ENCODE measurements around the gene RAI14. TPM values are rescaled to one million over a fixed set of nuclear protein-coding genes. Genes with fewer than 3 reads are reported as not detected.
"Not testable (repeated sequence)": the region's sequence is repeated elsewhere in the genome, so short reads cannot be mapped to it uniquely, and the experiment has no call there.

The RAI14 gene
- total and polyA plus RNA-seq, 2 donors (not counting 1 experiment from before 2014, with no cell fraction given) = 98.7 to 125 TPM

GRCh38 chr5:34771076-34771475 is 114.9 kb downstream of the RAI14 start:
- no peaks in the 10 kb centered on the region for H3K4me1 ChIP-seq (ENCODE audit: control insufficient read depth, extremely low read depth, insufficient read depth, low read length)
- H3K79me2 ChIP-seq (ENCODE audit: control insufficient read depth, insufficient read depth, low read length) = peaks cover 14% of the 10 kb centered on the region
- H3K27me3 ChIP-seq (ENCODE audit: control insufficient read depth, insufficient read depth, low read length) = no peaks in the 10 kb centered on the region
- no peak overlapping the region for H3K4me3 ChIP-seq (replicated peaks in 1 of 4; ENCODE audit: control extremely low read depth in 1 of 4, insufficient read depth in 1 of 4, low read depth in 3 of 4, low read length in 4 of 4)
- no peak for DNase-seq (ENCODE audit: low read depth in 2 of 2)
- TF ChIP-seq EZH2 (IDR thresholded peaks at IDR 0.05; ENCODE audit: low read length, missing control alignments) (no peak), CTCF (conservative IDR thresholded peaks at IDR 0.05 in 1 of 2, IDR thresholded peaks at IDR 0.05 in 1 of 2; ENCODE audit: low read depth in 1 of 2, low read length in 2 of 2) (no peak)
- no peaks in the 10 kb centered on the region for H3K36me3 ChIP-seq (ENCODE audit: control insufficient read depth, insufficient read depth, low read length)
- no peak overlapping the region for H3K27ac ChIP-seq (ENCODE audit: insufficient read depth, low read length)
- H3K9me3 ChIP-seq (ENCODE audit: control insufficient read depth, insufficient read depth, low read depth, low read length) = no peaks in the 10 kb centered on the region
- H4K20me1 ChIP-seq (ENCODE audit: control insufficient read depth, extremely low read depth, insufficient read depth, low read length) = no peaks in the 10 kb centered on the region
- no peak overlapping the region for H3K4me2 ChIP-seq (ENCODE audit: extremely low read depth, insufficient read depth, low read length)
- H2AFZ ChIP-seq (ENCODE audit: low read length) = no peak overlapping the region
- no peak overlapping the region for H3K9ac ChIP-seq (ENCODE audit: insufficient read depth, low read length)

- no peak for DNase-seq (ENCODE audit: low read depth in 2 of 2)
- Histone ChIP-seq H3K4me2 (ENCODE audit: extremely low read depth, insufficient read depth, low read length) (no peak overlapping the region), H2AFZ (ENCODE audit: low read length) (no peak overlapping the region), H4K20me1 (ENCODE audit: control insufficient read depth, extremely low read depth, insufficient read depth, low read length) (no peaks in the 10 kb centered on the region), H3K27ac (ENCODE audit: insufficient read depth, low read length) (no peak overlapping the region), H3K9ac (ENCODE audit: insufficient read depth, low read length) (no peak overlapping the region), H3K4me1 (ENCODE audit: control insufficient read depth, extremely low read depth, insufficient read depth, low read length) (no peaks in the 10 kb centered on the region), H3K9me3 (ENCODE audit: control insufficient read depth, insufficient read depth, low read depth, low read length) (no peaks in the 10 kb centered on the region), H3K36me3 (ENCODE audit: control insufficient read depth, insufficient read depth, low read length) (no peaks in the 10 kb centered on the region), H3K79me2 (ENCODE audit: control insufficient read depth, insufficient read depth, low read length) (peaks cover 9% of the 10 kb centered on the region), H3K4me3 (replicated peaks in 1 of 4; ENCODE audit: control extremely low read depth in 1 of 4, insufficient read depth in 1 of 4, low read depth in 3 of 4, low read length in 4 of 4) (no peak overlapping the region), H3K27me3 (ENCODE audit: control insufficient read depth, insufficient read depth, low read length) (no peaks in the 10 kb centered on the region)
- no peak for TF ChIP-seq EZH2 (IDR thresholded peaks at IDR 0.05; ENCODE audit: low read length, missing control alignments)
- no peak for TF ChIP-seq CTCF (conservative IDR thresholded peaks at IDR 0.05 in 1 of 2, IDR thresholded peaks at IDR 0.05 in 1 of 2; ENCODE audit: low read depth in 1 of 2, low read length in 2 of 2)
Measured at GRCh38 chr5:34772267-34773098, 116.4 kb downstream of the RAI14 start.

- H3K4me3 ChIP-seq (replicated peaks in 1 of 4; ENCODE audit: control extremely low read depth in 1 of 4, insufficient read depth in 1 of 4, low read depth in 3 of 4, low read length in 4 of 4) = no peak overlapping the region
- no peaks in the 10 kb centered on the region for H4K20me1 ChIP-seq (ENCODE audit: control insufficient read depth, extremely low read depth, insufficient read depth, low read length)
- H3K27me3 ChIP-seq (ENCODE audit: control insufficient read depth, insufficient read depth, low read length) = no peaks in the 10 kb centered on the region
- no peak overlapping the region for H3K9ac ChIP-seq (ENCODE audit: insufficient read depth, low read length)
- TF ChIP-seq EZH2 (IDR thresholded peaks at IDR 0.05; ENCODE audit: low read length, missing control alignments) (no peak), CTCF (conservative IDR thresholded peaks at IDR 0.05 in 1 of 2, IDR thresholded peaks at IDR 0.05 in 1 of 2; ENCODE audit: low read depth in 1 of 2, low read length in 2 of 2) (no peak)
- H3K36me3 ChIP-seq (ENCODE audit: control insufficient read depth, insufficient read depth, low read length) = no peaks in the 10 kb centered on the region
- H2AFZ ChIP-seq (ENCODE audit: low read length) = no peak overlapping the region
- peaks cover 9% of the 10 kb centered on the region for H3K79me2 ChIP-seq (ENCODE audit: control insufficient read depth, insufficient read depth, low read length)
- H3K4me2 ChIP-seq (ENCODE audit: extremely low read depth, insufficient read depth, low read length) = no peak overlapping the region
- no peaks in the 10 kb centered on the region for H3K4me1 ChIP-seq (ENCODE audit: control insufficient read depth, extremely low read depth, insufficient read depth, low read length)
- no peak for DNase-seq (ENCODE audit: low read depth in 2 of 2)
- no peaks in the 10 kb centered on the region for H3K9me3 ChIP-seq (ENCODE audit: control insufficient read depth, insufficient read depth, low read depth, low read length)
- H3K27ac ChIP-seq (ENCODE audit: insufficient read depth, low read length) = no peak overlapping the region
Measured at GRCh38 chr5:34774139-34774538, 118.0 kb downstream of the RAI14 start.

GRCh38 chr5:34774678-34775077 is 118.5 kb downstream of the RAI14 start:
- not testable (repeated sequence) for H3K4me2 ChIP-seq (ENCODE audit: extremely low read depth, insufficient read depth, low read length); H3K4me3 ChIP-seq (replicated peaks in 1 of 4; ENCODE audit: control extremely low read depth in 1 of 4, insufficient read depth in 1 of 4, low read depth in 3 of 4, low read length in 4 of 4); H3K79me2 ChIP-seq (ENCODE audit: control insufficient read depth, insufficient read depth, low read length); H3K27me3 ChIP-seq (ENCODE audit: control insufficient read depth, insufficient read depth, low read length); DNase-seq (ENCODE audit: low read depth in 2 of 2); H3K9me3 ChIP-seq (ENCODE audit: control insufficient read depth, insufficient read depth, low read depth, low read length); H2AFZ ChIP-seq (ENCODE audit: low read length); H3K27ac ChIP-seq (ENCODE audit: insufficient read depth, low read length); H3K36me3 ChIP-seq (ENCODE audit: control insufficient read depth, insufficient read depth, low read length); H3K4me1 ChIP-seq (ENCODE audit: control insufficient read depth, extremely low read depth, insufficient read depth, low read length); H4K20me1 ChIP-seq (ENCODE audit: control insufficient read depth, extremely low read depth, insufficient read depth, low read length); H3K9ac ChIP-seq (ENCODE audit: insufficient read depth, low read length)
